SU-DHL-6 (cell line): ENCODE measurements around the gene ZKSCAN2.

Experiments used
- H2AFZ ChIP-seq: fragments of 200-600 bp; sonication (generic); 2 replicates; pipeline ENCODE4 v1.6.1; 2014; ENCODE audit warnings: low read depth, mild to moderate bottlenecking, moderate library complexity, mixed read lengths, antibody characterized with exemption, low read length; ENCODE audit not compliant: severe bottlenecking
- H3F3A ChIP-seq: fragments of 200-600 bp; shearing (Covaris generic); 2 replicates; pipeline ENCODE4 v1.6.0; 2016; ENCODE audit warnings: antibody characterized with exemption, mild to moderate bottlenecking; ENCODE audit not compliant: insufficient read depth
- H3K27ac ChIP-seq: fragments of 200-600 bp; sonication (generic); 2 replicates; pipeline ENCODE4 v1.5.1; 2016; ENCODE audit warnings: low read depth, mild to moderate bottlenecking, low read length, moderate library complexity, mixed read lengths
- H3K27me3 ChIP-seq: fragments of 200-600 bp; sonication (generic), shearing (Covaris generic); 2 replicates; pipeline ENCODE4 v1.6.0; 2014; ENCODE audit warnings: mild to moderate bottlenecking, low read length
- H3K36me3 ChIP-seq: fragments of 200-600 bp; sonication (generic); 2 replicates; pipeline ENCODE4 v1.6.1; 2014; ENCODE audit warnings: mild to moderate bottlenecking, low read length, mixed read lengths
- H3K4me2 ChIP-seq: fragments of 300-600, 200-600 bp; shearing (Covaris generic), sonication (generic); 2 replicates; pipeline ENCODE4 v1.6.0; 2014; ENCODE audit warnings: low read length, low read depth, mild to moderate bottlenecking; ENCODE audit not compliant: poor library complexity, severe bottlenecking
- H3K4me3 ChIP-seq: fragments of 200-600 bp; sonication (generic); 2 replicates; pipeline ENCODE4 v1.5.1; 2014; ENCODE audit warnings: antibody characterized with exemption, low read length, mild to moderate bottlenecking, mixed read lengths; ENCODE audit not compliant: insufficient read depth, poor library complexity, severe bottlenecking
- H3K79me2 ChIP-seq: fragments of 200-600 bp; sonication (generic); 2 replicates; pipeline ENCODE4 v1.6.1; 2014; ENCODE audit warnings: mild to moderate bottlenecking, low read length, moderate library complexity; ENCODE audit not compliant: insufficient read depth
- H3K9ac ChIP-seq: fragments of 200-600 bp; sonication (generic); 2 replicates; pipeline ENCODE4 v1.7.0; 2014; ENCODE audit warnings: mild to moderate bottlenecking, low read length
- H3K9me2 ChIP-seq: fragments of 200-600 bp; sonication (generic); replicated peaks from 2 replicates; pipeline ENCODE4 v1.6.1; 2014; ENCODE audit warnings: low read length; ENCODE audit not compliant: insufficient read depth
- H3K9me3 ChIP-seq: fragments of 200-600 bp; sonication (generic); 2 replicates; pipeline ENCODE4 v1.6.1; 2014; ENCODE audit warnings: low read length, mixed read lengths; ENCODE audit not compliant: insufficient read depth
- H4K20me1 ChIP-seq: fragments of 200-600 bp; sonication (generic); 2 replicates; pipeline ENCODE4 v1.6.1; 2014; ENCODE audit warnings: low read depth, mild to moderate bottlenecking, antibody characterized with exemption, low read length, moderate library complexity, mixed read lengths
- CTCF ChIP-seq: fragments of 200-600 bp; sonication (generic); IDR thresholded peaks from one replicate; pipeline ENCODE4 v1.5.1; 2017; ENCODE audit warnings: antibody characterized with exemption, mild to moderate bottlenecking, low read length, moderate library complexity; ENCODE audit not compliant: insufficient read depth, poor library complexity, severe bottlenecking
- EZH2phosphoT487 ChIP-seq: fragments of 200-600 bp; sonication (generic), shearing (Covaris generic); conservative IDR thresholded peaks from 2 replicates; pipeline ENCODE4 v1.6.1; 2018; ENCODE audit warnings: mild to moderate bottlenecking, antibody characterized with exemption, low read length, moderate library complexity, mixed read lengths

ZKSCAN2 gene

GRCh38 chr16:25257956-25258860, 563 bp upstream of the ZKSCAN2 start:
- no peaks in the 10 kb centered on the region for H3K27me3 ChIP-seq
- H3K79me2 ChIP-seq = peaks cover 57% of the 10 kb centered on the region
- peak overlapping the region; percentile 86 for H3K27ac ChIP-seq
- H3K9me2 ChIP-seq = no peaks in the 10 kb centered on the region
- H3K4me2 ChIP-seq = peak overlapping the region; percentile 96
- H3F3A ChIP-seq = no peaks in the 10 kb centered on the region; the same call in 1 of the 2 replicates
- H3K4me3 ChIP-seq = peak overlapping the region; percentile 91
- H2AFZ ChIP-seq = peak overlapping the region; percentile 85
- H3K36me3 ChIP-seq = no peaks in the 10 kb centered on the region
- peaks cover 2% of the 10 kb centered on the region; the same call in 1 of the 2 replicates for H4K20me1 ChIP-seq
- peak overlapping the region; percentile 87 for H3K9ac ChIP-seq
- no peaks in the 10 kb centered on the region for H3K9me3 ChIP-seq
- TF ChIP-seq EZH2phosphoT487 = no peak
- TF ChIP-seq CTCF = no peak

GRCh38 chr16:25256695-25257469, 763 bp downstream of the ZKSCAN2 start:
- Histone ChIP-seq H3K4me3 (peak overlapping the region; percentile 91), H3K4me2 (peak overlapping the region; percentile 96), H3K79me2 (peaks cover 47% of the 10 kb centered on the region), H4K20me1 (peaks cover 2% of the 10 kb centered on the region; the same call in 1 of the 2 replicates), H3K36me3 (no peaks in the 10 kb centered on the region; the same call in 1 of the 2 replicates), H3K27me3 (no peaks in the 10 kb centered on the region), H3K27ac (no peak overlapping the region), H2AFZ (peak overlapping the region; percentile 46), H3K9me2 (no peaks in the 10 kb centered on the region), H3K9ac (peak overlapping the region; percentile 87), H3K9me3 (no peaks in the 10 kb centered on the region), H3F3A (no peaks in the 10 kb centered on the region; the same call in 1 of the 2 replicates)
- TF ChIP-seq EZH2phosphoT487 = no peak

GRCh38 chr16:25253322-25253721, 4.3 kb downstream of the ZKSCAN2 start:
- Histone ChIP-seq H3K27ac (no peak overlapping the region), H3K9me3 (no peaks in the 10 kb centered on the region), H3K79me2 (peaks cover 11% of the 10 kb centered on the region), H3F3A (no peaks in the 10 kb centered on the region; the same call in 1 of the 2 replicates), H3K4me3 (no peak overlapping the region), H3K9ac (no peak overlapping the region), H3K27me3 (no peaks in the 10 kb centered on the region), H2AFZ (no peak overlapping the region), H3K36me3 (peaks cover 6% of the 10 kb centered on the region), H3K9me2 (no peaks in the 10 kb centered on the region), H4K20me1 (no peaks in the 10 kb centered on the region), H3K4me2 (no peak overlapping the region)
- no peak for TF ChIP-seq CTCF
